SH-SY5Y (cell line): ENCODE data around the gene NPAS2.

Experiments used
- GATA2 ChIP-seq: IDR thresholded peaks from 2 replicates; pipeline ENCODE4 v1.6.1; 2011; ENCODE audit warnings: mild to moderate bottlenecking, low read depth, low read length
- GATA3 ChIP-seq: IDR thresholded peaks from 2 replicates; pipeline ENCODE4 v1.6.1; 2011; ENCODE audit warnings: low read depth, mild to moderate bottlenecking, low read length, moderate library complexity

GRCh38 chr2:100877555-100877954 lies 57.6 kb downstream of the NPAS2 start:
- TF ChIP-seq GATA3: no peak
- TF ChIP-seq GATA2: no peak
